NCI-H1694 (cell line): Measurements from ENCODE around the gene TRANK1.
"Not testable (repeated sequence)": the region's sequence is repeated elsewhere in the genome, so short reads cannot be mapped to it uniquely, and the experiment has no call there.

ENCODE experiments used
- DNase-seq: peaks from one replicate; lab custom pipeline; 2025; lab: John Stamatoyannopoulos, UW

TRANK1 gene

DNA sequence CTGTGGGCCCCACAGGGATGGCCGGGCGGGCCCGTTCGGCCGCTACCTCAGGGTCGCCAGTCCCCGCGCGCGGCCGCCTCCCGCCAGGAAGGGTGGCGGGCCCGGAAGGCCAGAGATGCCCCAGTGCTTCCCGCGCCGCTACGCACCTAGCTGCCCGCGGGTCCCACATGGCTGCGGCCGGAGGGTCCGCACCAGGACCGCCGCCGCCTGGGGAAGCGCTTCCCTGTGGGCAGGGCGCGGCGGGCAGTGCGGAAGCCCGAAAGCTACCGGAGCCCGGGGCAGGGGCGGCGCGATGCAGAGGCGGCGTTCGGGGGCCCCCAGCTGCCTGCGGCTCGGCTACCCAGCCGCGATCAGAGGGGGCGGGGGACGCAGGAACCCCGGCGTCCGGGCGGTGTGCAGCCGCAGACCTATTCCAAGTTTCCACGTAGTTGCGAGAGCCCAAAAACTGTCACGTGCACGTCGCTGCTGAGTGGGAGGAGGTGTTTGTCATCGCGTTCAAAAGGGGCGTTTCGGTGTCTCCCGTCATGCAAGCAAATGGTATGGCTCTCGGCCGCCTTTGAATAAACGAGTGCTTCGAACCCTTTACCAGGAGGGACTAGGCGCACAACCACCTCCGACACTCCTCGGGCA, at the start of gene TRANK1:
TSS of gene TRANK1 (minus strand) at position 414 of the 630 bp plus-strand sequence. CDS start at position 169, 245 bp downstream.
- DNase-seq = no peak

GRCh38 chr3:36993326-36994283, 48.8 kb upstream of the TRANK1 start, which contains the start of gene MLH1:
Gene MLH1, plus strand, starts transcription at chr3:36993518. Its CDS starts 30 bp downstream, at chr3:36993548.
- no peak for DNase-seq

DNA sequence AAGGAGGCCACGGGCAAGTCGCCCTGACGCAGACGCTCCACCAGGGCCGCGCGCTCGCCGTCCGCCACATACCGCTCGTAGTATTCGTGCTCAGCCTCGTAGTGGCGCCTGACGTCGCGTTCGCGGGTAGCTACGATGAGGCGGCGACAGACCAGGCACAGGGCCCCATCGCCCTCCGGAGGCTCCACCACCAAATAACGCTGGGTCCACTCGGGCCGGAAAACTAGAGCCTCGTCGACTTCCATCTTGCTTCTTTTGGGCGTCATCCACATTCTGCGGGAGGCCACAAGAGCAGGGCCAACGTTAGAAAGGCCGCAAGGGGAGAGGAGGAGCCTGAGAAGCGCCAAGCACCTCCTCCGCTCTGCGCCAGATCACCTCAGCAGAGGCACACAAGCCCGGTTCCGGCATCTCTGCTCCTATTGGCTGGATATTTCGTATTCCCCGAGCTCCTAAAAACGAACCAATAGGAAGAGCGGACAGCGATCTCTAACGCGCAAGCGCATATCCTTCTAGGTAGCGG, 48.0 kb upstream of the TRANK1 start, which contains the start of gene EPM2AIP1:
TSS of gene EPM2AIP1 (minus strand) at position 326 of the 520 bp plus-strand sequence. CDS start at position 272, 54 bp downstream.
- DNase-seq = no peak

- DNase-seq = no peak
Observed at GRCh38 chr3:36991923-36992805, 47.3 kb upstream of the TRANK1 start.

DNA sequence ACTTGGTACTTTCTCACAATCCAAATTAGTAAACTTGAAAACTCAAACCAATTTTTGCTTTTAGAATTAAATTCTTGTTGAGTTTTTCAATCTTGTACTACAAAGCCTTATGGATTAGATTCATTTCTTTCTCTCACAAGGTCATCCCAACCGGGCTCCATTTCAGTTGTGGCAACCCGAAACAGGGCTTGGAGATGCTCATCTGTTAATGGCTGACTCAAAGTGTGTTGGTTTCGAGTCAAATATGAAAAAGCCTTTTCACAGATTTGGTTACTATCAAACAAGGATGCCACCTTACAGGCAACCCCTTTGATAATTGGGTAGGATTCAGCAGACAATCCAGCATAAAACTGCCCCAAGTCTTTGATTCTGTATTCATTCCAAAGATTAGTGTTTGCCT, 46.3 kb upstream of the TRANK1 start:
- DNase-seq = no peak

DNA sequence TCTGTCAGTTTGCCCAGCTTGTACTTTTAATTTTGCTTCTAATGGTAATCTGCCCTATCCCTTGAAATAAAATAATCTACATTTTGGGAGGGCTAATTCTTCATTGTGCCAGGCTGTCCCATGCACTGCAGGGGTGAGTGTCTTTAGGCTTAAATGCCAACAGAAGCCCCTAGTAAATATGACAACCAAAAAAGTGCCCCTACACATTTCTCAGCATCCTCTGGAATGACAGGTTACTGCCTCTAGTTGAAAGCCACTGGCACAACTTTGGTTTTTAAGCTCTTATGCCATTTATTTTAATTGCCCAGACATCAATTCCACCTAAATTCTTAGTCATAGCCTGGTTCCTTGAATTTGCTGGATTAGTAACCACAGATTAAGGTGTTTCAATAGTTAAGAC, 44.7 kb upstream of the TRANK1 start:
- DNase-seq = no peak

DNA sequence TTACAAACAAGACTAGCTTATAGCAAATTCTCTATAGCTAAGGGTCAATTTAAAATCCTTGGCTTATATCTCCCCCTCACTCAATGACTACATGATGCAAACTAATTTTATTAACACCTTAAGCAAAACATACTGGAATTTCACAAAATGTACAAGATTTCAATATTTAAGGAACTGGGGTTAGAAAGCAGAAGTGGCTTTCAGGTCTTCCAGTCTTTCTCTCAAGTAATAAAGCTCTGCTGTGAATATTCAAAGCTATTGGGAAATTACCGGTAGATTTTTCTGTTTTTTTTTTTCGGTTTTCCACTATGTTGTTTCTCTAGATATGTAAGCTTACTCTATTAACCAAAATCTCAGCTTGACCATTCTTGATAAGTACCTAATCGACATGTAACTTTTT, 44.2 kb upstream of the TRANK1 start:
- DNase-seq = no peak

DNA sequence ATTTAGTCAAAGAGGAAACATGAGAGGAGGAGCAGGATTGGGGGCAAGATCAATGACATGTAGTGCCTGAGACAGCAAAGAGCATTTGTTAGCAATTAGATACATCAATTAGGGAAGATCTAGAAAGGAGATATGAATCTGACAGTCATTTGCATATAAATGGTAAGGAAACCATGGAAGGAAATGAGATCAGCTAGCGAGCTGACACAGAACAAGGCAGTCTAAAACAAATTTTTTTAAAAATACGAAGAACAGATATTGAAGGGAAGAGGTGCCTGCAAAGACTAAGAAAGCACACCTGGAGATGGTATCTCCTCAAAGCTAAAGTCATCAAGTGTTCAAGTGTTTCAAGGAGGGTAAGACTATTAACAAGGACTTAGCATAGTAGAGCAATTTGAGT, 43.5 kb upstream of the TRANK1 start:
- no peak for DNase-seq

DNA sequence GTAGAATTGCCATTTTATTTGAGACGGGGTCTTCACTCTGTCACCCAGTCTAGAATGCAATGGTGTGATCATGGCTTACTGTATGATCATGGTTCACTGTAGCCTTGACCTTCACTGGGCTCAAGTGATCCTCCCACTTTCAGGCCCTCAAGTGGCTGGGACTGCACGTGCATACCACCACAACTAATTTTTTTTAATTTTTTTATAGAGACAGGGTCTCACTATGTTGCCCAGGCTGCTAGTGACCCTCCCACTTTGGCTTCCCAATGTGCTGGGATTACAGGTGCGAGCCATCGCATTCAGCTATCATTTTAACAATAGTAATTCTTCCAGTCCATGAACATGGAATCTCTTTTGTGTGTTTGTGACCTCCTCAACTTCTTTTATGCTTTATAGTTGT, 36.2 kb upstream of the TRANK1 start:
- DNase-seq = no peak

DNA sequence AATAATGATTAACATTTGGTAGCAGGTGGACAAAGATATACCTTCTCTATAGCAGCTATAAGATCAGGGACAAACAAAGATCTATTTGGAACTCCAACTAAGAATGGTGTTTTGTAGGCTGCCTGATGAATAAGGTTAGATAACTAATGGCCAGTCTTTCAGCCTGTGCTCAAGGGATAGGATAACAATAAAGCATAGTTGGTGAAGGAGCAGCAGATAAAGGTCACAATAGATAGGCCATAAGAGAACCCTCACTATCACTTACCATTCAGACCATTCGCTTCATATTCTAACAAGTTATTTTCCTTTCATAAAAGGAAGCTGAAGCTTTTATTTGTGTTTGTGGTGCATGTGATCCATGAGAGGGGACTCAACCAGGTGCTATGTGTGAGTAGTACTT, 28.3 kb upstream of the TRANK1 start:
- DNase-seq = no peak

- DNase-seq = no peak
Observed at GRCh38 chr3:36972163-36972562, 27.3 kb upstream of the TRANK1 start.

GRCh38 chr3:36969540-36970432, 24.9 kb upstream of the TRANK1 start:
- peak; percentile 27 for DNase-seq

- no peak for DNase-seq
Observed at GRCh38 chr3:36969085-36969484, 24.2 kb upstream of the TRANK1 start.

- DNase-seq = no peak
Observed at GRCh38 chr3:36965440-36965839, 20.6 kb upstream of the TRANK1 start.

GRCh38 chr3:36964817-36965216, 20.0 kb upstream of the TRANK1 start:
- no peak for DNase-seq

DNA sequence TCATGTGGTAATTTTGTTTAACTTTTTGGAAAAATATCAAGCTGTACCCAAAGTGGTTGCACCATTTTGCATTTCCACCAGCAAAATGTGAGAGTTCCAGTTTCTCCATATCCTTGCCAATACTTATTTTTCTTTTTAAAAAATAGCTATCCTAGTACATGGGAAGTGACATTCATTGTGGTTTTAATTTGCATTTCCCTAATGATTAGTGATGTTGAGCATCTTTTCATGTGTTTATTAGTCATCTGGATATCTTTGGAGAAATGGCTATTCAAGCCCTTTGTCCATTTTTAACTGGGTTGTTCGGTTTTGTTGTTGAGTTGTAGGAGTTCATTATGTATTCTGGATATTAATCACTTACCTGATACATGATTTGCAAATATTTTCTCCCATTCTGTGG, 19.5 kb upstream of the TRANK1 start:
- no peak for DNase-seq

- DNase-seq = not testable (repeated sequence)
Observed at GRCh38 chr3:36963008-36963407, 18.2 kb upstream of the TRANK1 start.

DNA sequence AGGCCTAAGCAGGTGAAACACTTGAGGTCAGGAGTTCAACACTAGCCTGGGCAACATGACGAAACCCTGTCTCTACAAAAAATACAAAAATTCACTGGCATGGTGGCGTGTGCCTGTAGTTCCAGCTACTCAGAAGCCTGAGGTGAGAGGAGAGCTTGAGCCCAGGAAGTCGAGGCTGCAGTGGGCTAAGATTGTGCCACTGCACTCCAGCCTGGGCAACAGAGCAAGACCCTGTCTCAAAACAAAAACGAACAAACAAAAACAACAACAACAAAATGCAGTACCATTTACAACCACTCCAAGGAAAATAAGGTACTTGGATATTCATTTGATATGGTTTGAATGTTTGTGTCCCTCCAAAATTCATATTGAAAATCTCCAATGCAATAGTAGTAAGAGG, 15.6 kb upstream of the TRANK1 start:
- DNase-seq = no peak

- peak; percentile 8 for DNase-seq
Observed at GRCh38 chr3:36959821-36960220, 15.0 kb upstream of the TRANK1 start.

GRCh38 chr3:36957862-36958686, 13.2 kb upstream of the TRANK1 start:
- DNase-seq = no peak
